MCF 10A (cell line): ENCODE results near the gene JAKMIP2. TPM values are rescaled to one million over a fixed set of nuclear protein-coding genes. Genes with fewer than 3 reads are reported as not detected.

Source experiments
- BruUV-seq: library from RNA; stranded (reverse); fragments of 400-500 nt; replicated peaks from 2 replicates; lab custom pipeline; 2021; lab: Mats Ljungman, UMichigan
- CTCF ChIA-PET: fragments of 300-600 bp; sonication (Branson Sonifier 250); formaldehyde crosslinking; extraction: SDS; loops from one replicate; lab custom pipeline; 2021; ENCODE audit warnings: antibody characterized with exemption, inconsistent platforms; lab: Yijun Ruan, JAX
- POLR2A ChIA-PET: fragments of 300-600, 350-650 bp; sonication (Branson Sonifier 250); formaldehyde crosslinking; extraction: SDS; loops from one replicate; lab custom pipeline; 2020; ENCODE audit warnings: antibody characterized with exemption, inconsistent platforms; lab: Yijun Ruan, JAX
- DNase-seq: peaks from one replicate; pipeline ENCODE4 v3.0.0-alpha.2; 2018; ENCODE audit not compliant: unreplicated experiment
- H3K27ac Mint-ChIP-seq: one replicate; pipeline ENCODE4 v1.8.0; 2022; ENCODE audit warnings: mild to moderate bottlenecking, low read depth, mixed read lengths; ENCODE audit not compliant: unreplicated experiment
- H3K27me3 Mint-ChIP-seq: one replicate; pipeline ENCODE4 v1.8.0; 2022; ENCODE audit warnings: mixed read lengths; ENCODE audit not compliant: insufficient read depth, unreplicated experiment
- H3K36me3 Mint-ChIP-seq: one replicate; pipeline ENCODE4 v1.8.0; 2022; ENCODE audit warnings: mild to moderate bottlenecking, moderate library complexity, mixed read lengths; ENCODE audit not compliant: insufficient read depth, unreplicated experiment
- H3K4me1 Mint-ChIP-seq: one replicate; pipeline ENCODE4 v1.8.0; 2022; ENCODE audit warnings: mixed read lengths; ENCODE audit not compliant: insufficient read depth, unreplicated experiment
- H3K4me3 Mint-ChIP-seq: one replicate; pipeline ENCODE4 v1.8.0; 2022; ENCODE audit warnings: mild to moderate bottlenecking, moderate library complexity, mixed read lengths; ENCODE audit not compliant: unreplicated experiment
- H3K9me3 Mint-ChIP-seq: one replicate; pipeline ENCODE4 v1.8.0; 2022; ENCODE audit warnings: mixed read lengths; ENCODE audit not compliant: unreplicated experiment
- intact Hi-C: fragments of 100-400 bp; cut with micrococcal nuclease; formaldehyde crosslinking; loops from 2 replicates; pipeline ENCODE4 v1.14.1; 2022
- total RNA-seq: library from RNA; stranded (reverse); gene quantifications from 2 replicates; pipeline ENCODE4 v1.2.3, GENCODE V29; 2022
- TF ChIP-seq, protein P1 (sequence below): fragments of 200-600 bp; IDR thresholded peaks from one replicate; pipeline ENCODE4 v1.8.0; 2022; ENCODE audit warnings: antibody characterized with exemption, mild to moderate bottlenecking; ENCODE audit not compliant: unreplicated experiment

JAKMIP2 gene
- total RNA-seq, 1 experiment from 2014 or later, result not detected

DNA sequence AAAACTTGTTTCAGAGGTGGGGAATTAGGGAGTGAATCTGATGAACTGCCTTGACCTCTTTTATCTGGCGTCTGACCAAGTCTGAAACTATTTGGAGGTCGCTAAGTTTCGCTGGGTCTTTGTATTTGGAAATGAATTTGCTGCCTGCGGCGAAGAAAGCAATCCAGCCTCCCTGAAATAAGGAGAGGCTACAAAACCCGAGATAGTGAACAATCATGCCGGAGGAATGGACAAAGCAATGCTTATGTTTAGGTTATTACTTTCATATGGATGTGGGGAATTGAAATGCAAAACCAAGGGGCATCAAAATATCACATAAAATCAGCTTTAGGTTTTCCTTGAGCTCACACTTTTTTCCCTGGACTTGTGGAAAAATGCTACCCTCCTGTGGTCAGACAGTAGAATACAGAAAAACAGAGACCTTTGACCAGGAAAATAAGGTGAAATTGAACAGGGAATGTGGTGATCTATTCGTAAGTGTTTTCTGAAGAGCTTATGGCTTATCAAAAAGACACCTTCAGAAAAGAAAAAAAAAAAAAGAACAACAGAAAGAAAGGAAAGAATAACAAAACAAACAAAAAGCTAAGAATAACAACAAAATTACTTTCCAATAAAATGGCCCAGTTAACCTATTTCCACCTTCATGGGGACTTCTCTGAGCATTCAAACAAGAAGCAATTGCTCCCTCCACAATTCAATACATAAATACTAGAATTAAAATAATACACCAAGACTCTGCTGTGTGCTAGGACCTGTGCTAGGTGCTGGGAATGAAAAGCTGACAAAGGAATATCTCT, 204.1 kb downstream of the JAKMIP2 start:
- DNase-seq, result peak; percentile 74
- ChIA-PET CTCF (interaction anchor here (0.5 to 9.1 kb wide), 96 partner anchors 8 to 1578 kb away, joined by 3 to 210 read pairs (median 4); partner anchors contain the start of genes DPYSL3 and STK32A), POLR2A (interaction anchor here (0.6 to 1.1 kb wide), 9 partner anchors 13 to 254 kb away, joined by 3 to 6 read pairs (median 3); no protein-coding TSS in a partner anchor)
- Mint-ChIP-seq H3K4me3 (no peak overlapping the region), H3K27ac (no peak overlapping the region), H3K36me3 (no peaks in the 10 kb centered on the region), H3K4me1 (no peaks in the 10 kb centered on the region), H3K9me3 (peaks cover 8% of the 10 kb centered on the region), H3K27me3 (no peaks in the 10 kb centered on the region)
- no TSS peak for BruUV-seq
- intact Hi-C loops, result loop anchor here (1.0 to 10.0 kb wide), 8 partner anchors 114 to 1046 kb away; no protein-coding TSS in a partner anchor
- TF ChIP-seq, protein P1, sequence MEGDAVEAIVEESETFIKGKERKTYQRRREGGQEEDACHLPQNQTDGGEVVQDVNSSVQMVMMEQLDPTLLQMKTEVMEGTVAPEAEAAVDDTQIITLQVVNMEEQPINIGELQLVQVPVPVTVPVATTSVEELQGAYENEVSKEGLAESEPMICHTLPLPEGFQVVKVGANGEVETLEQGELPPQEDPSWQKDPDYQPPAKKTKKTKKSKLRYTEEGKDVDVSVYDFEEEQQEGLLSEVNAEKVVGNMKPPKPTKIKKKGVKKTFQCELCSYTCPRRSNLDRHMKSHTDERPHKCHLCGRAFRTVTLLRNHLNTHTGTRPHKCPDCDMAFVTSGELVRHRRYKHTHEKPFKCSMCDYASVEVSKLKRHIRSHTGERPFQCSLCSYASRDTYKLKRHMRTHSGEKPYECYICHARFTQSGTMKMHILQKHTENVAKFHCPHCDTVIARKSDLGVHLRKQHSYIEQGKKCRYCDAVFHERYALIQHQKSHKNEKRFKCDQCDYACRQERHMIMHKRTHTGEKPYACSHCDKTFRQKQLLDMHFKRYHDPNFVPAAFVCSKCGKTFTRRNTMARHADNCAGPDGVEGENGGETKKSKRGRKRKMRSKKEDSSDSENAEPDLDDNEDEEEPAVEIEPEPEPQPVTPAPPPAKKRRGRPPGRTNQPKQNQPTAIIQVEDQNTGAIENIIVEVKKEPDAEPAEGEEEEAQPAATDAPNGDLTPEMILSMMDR, result peak; percentile 82

DNA sequence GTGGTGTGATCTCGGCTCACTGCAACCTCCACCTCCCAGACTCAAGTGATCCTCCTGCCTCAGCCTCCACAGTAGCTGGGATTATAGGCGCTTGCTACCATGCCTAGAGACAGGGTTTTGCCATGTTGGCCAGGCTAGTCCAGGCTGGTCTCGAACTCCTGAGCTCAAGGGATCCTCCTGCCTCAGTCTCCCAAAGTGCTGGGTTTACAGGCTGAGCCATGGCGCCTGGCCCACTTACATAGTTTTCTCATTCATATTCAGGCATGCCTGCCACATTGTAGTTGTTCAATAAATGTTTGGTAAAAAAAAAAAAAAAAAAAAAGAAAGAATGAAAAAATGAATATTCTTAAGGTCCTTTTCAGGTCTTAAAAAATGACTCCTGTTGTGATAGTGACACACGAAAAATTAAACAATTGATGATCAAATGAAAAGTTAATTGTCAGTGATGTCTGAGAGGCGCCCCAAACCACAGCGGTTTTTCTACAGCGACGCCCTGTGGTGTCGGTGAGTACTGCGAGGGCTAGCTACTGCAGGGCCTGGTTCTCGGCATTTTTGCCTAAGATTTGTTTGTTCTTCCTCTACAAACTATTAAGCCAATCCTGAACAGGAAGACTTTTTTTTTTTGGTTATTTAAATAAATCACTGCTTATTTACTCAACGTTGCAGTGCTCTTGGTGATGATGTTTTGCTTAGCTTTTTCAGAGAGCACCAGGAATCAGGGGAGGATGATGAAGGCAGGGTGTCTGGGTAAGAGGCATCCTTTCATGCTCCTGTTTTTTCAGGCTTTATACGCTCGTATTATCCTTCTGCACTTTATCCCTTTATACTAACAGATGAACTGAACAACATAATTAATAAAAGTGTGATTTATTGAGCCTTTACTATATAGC, 205.6 kb downstream of the JAKMIP2 start:
- TF ChIP-seq, protein P1, result peak; percentile 99
- intact Hi-C loops, result loop anchor here (2.0 to 10.0 kb wide), 3 partner anchors 68 to 1045 kb away; no protein-coding TSS in a partner anchor
- H3K27ac Mint-ChIP-seq, result no peak overlapping the region
- DNase-seq, result peak; percentile 68
- H3K36me3 Mint-ChIP-seq, result no peaks in the 10 kb centered on the region
- no peaks in the 10 kb centered on the region for H3K27me3 Mint-ChIP-seq
- POLR2A ChIA-PET, result interaction anchor here (0.6 to 1.1 kb wide), 4 partner anchors 9 to 342 kb away, joined by 3 to 6 read pairs (median 4); partner anchors contain the start of gene STK32A
- no peak overlapping the region for H3K4me3 Mint-ChIP-seq
- no TSS peak for BruUV-seq
- H3K4me1 Mint-ChIP-seq, result no peaks in the 10 kb centered on the region
- peaks cover 8% of the 10 kb centered on the region for H3K9me3 Mint-ChIP-seq
- CTCF ChIA-PET, result interaction anchor here (0.6 to 9.1 kb wide), 82 partner anchors 10 to 1727 kb away, joined by 3 to 210 read pairs (median 5); partner anchors contain the start of gene DPYSL3

DNA sequence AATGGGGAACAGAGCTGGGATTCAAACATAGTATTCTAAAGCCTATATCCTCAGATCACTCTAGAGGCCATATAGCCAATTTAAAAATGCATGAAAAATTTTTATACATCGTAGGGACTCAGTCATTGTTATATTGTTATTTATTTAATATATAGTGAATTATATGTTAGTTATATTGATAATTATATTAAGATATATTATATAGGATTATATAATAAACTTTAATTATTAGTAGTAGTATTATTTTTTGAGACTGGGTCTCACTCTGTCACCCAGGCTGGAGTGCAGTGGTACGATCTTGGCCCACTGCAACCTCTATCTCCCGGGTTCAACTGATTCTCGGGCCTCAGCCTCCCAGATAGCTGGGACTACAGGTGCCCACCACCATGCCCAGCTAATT, 206.9 kb downstream of the JAKMIP2 start:
- CTCF ChIA-PET, result interaction anchor here (0.6 to 9.1 kb wide), 36 partner anchors 11 to 1042 kb away, joined by 3 to 210 read pairs (median 4); partner anchors contain the start of gene DPYSL3
- H3K4me3 Mint-ChIP-seq, result no peak overlapping the region
- no peak overlapping the region for H3K27ac Mint-ChIP-seq
- DNase-seq, result no peak
- no peaks in the 10 kb centered on the region for H3K27me3 Mint-ChIP-seq
- H3K4me1 Mint-ChIP-seq, result no peaks in the 10 kb centered on the region
- no TSS peak for BruUV-seq
- POLR2A ChIA-PET, result no interaction called here
- H3K9me3 Mint-ChIP-seq, result peaks cover 3% of the 10 kb centered on the region
- H3K36me3 Mint-ChIP-seq, result no peaks in the 10 kb centered on the region
- TF ChIP-seq, protein P1, result no peak
- intact Hi-C loops, result loop anchor here (5.0 to 10.0 kb wide), 2 partner anchors 611 to 1043 kb away; no protein-coding TSS in a partner anchor
